Left cardiac atrium (tissue), 4 donors: ENCODE data around the gene IL19. TPM values are rescaled to one million over a fixed set of nuclear protein-coding genes. Genes with fewer than 3 reads are reported as not detected.
"Not testable (repeated sequence)": the region's sequence is repeated elsewhere in the genome, so short reads cannot be mapped to it uniquely, and the experiment has no call there.

Experiments
- ATAC-seq, 2 donors: fragments of 200-7000 bp; cut with Tn5 transposase; one replicate each; pipeline ENCODE4 v1.9.1; 2020; ENCODE audit warnings: mild to moderate bottlenecking in 2 of 2, moderate library complexity in 2 of 2
- DNase-seq: peaks from one replicate; pipeline ENCODE4 v3.0.0-alpha.2; 2020
- intact Hi-C, 2 donors: fragments of 100-400 bp; cut with DNase I; formaldehyde crosslinking; loops; one replicate each; pipeline versions ENCODE4 v1.14.1 to v1.15.1; 2022 to 2023
- total RNA-seq, 2 donors: library from RNA; stranded (reverse); fragmentation: NEBNext Ultra II Directional; extraction: Animal tissue kit (Norgen Biotek cat#: 25700); gene quantifications; one replicate each; pipeline ENCODE4 v1.2.1, GENCODE V29; 2021
- donor health status: DM: no; HTN: yes; CAD: no.
- donor health status: DM: no; HTN: yes; CAD: no; lungs with severe emphysema.
- donor health status: DM: yes; HTN: yes; CAD: no.
- donor health status: Dilated cardiomyopathy.

Gene IL19
- total RNA-seq, 2 donors from 2014 or later: not detected

DNA sequence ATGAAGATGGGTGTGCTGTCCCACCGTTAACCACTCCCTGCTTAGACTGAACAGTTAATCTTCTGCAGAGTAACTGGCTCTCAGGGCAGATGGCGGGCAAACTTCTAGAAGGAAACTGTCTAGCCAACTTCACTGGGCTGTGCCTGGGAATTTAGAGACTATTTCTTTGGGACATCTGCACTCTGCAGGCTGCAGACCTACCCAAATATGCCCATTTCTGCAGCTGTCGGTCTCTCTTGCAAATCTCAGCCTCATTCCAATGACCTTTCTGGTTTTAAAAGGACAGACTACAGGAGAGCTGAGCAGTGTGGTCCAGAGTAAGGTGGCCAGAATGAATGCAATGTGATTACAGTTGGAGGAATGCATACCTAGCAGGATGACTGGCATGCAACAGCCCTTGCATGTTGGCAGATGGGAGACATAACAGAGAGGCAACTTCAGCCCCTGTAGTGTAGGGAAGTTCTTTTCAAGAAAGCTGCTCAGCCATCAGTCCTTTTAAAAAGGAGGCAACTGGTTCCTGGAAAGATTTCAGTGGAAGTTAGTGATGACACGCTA lies 68.5 kb downstream of the IL19 start:
- ATAC-seq (no peak), DNase-seq (no peak)
- intact Hi-C loops: no loop called here

DNA sequence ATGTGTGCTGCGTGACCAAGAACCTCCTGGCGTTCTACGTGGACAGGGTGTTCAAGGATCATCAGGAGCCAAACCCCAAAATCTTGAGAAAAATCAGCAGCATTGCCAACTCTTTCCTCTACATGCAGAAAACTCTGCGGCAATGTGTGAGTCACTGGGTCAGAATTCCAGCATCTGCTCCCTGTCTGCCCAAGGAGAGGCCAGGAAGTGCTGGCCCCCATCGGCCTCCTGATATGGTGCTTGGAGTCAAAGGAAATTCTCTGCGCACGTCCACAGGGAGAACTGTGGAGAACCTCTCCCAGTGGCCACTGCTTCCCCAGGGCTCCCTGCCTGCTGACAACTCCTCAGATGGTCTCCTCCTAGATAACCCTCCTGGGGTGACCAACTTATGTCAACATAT lies 69.3 kb downstream of the IL19 start:
- ATAC-seq: peak in 1 of 2 donors; percentile 35
- no peak for DNase-seq
- intact Hi-C loops: no loop called here

DNA sequence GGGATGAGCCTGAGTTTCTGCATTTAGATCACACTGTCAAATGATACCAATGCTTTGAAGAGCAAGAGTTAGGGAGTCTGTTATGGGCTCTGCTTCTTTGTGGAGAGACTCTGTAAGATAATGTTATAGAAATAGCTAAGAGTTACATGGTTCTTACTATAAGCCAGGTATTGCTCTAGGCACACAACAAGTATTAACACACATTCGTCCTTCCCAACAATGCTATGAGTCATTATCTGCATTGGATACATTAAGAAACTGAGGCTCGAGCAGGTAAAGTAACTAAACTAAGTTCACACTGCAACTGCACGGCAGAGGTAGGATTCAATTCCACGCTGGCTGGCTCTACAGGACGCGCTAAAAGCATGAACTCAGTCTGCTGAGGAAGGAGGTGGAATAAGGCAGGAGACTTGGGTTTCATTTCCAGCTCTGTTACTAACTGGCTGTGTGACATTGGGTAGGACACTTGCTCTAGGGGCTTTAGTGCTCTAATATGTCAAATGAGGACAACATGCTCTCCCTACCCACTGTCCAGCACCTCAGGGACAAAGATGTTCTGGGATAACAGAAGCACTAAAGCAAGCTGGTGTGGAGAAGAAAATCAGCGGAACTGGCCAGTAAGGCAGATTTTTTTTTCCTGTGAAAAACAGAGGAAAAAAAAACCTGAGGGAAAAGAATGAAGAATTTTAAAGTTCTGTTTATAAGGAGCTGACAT lies 71.2 kb downstream of the IL19 start:
- ATAC-seq: no peak
- intact Hi-C loops: no loop called here
- DNase-seq: no peak

DNA sequence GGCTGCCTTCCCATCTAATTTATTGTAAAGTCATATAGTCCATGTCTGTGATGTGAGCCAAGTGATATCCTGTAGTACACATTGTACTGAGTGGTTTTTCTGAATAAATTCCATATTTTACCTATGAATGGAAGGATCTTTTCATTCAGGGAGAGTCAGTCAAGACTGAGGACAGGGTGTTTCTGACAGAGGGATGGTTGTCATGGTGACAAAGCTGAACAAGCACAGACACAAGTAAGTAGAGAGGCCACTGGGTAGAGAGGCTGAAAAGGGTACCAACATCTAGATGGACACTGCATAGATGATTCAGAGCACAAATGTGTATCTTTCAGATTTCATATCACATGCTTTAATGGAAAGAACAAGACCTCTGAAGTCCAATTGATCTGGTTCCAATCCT lies 72.3 kb downstream of the IL19 start:
- intact Hi-C loops: no loop called here

DNA sequence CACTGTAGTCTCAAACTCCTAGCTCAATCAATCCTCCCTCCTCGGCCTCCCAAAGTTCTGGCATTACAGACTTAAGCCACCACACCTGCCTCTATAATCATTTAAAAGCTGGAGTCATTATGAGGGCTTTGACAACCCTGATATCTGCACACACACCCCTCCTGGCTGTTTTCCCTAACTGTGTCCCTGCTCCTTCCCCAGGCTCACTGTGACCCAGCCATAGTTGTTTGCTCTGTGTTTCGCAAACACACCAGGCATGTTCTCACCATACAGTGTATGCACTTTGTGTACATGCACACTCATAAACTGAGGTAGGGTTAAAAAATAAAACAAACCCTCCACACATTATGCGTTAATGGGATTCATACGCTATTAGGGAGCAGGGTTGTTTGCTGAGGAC lies 73.1 kb downstream of the IL19 start:
- DNase-seq (no peak), ATAC-seq (no peak)
- intact Hi-C loops: no loop called here

More for the DNA sequence above, 72.3 kb downstream of the IL19 start:
- DNase-seq (no peak), ATAC-seq (no peak)

DNA sequence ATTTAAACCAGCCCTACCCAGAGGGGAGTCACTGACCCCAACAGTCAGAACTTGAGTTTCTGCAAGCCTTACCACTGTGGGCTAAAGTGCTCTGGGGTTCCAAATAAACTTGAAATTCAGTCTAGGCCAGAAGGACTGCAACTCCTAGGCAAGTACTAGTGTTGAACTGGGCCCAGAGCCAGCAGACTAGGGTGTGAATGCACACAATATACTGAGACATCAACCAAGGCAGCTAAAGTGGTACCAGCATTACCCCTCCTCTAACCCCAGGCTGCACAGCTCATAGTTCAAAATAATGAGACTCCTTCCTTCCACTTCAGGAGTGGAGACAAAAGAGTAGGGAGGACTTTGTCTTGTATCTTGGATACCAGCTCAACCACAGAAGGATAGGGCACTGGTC lies 75.9 kb downstream of the IL19 start:
- ATAC-seq (no peak), DNase-seq (no peak)
- intact Hi-C loops: no loop called here

DNA sequence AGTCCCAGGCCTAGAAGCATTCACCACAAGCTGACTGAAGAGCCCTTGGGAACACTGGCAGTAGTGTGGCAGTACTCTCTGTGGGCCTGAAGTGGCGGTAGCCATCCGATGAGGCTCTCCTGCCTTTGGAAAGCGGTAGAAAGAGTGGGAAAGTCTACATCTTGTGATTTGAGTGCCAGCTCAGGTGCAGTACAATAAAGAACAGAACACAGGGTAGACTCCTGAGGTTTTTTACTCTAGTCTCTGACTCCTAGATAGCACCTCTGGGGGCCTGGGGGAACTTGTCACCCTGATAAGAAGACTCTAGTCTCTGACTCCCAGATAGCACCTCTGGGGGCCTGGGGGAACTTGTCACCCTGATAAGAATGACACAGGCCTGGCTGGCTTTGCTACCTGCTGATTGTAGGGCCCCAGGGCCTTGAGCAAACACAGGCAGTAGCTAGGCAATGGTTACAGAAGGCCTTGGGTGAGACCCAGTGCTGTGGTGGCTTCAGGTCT lies 76.8 kb downstream of the IL19 start:
- ATAC-seq: no peak
- no peak for DNase-seq
- intact Hi-C loops: no loop called here

DNA sequence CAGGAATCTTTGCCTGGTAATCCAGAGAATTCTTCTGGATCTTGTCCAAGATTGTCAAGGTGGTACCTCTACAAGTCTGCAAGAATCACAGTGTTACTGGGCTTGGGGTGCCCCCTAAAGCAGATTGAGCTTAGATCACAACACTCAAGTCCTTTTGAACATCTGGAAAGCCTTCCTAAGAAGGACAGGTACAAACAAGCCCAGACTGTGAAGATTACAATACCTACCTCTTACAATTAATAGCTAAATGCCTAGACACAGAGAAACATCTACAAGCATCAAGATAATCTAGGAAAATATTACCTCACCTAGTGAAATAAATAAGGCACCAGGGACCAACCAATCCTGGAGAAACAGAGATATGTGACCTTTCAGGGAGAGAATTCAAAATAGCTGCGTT lies 77.4 kb downstream of the IL19 start:
- intact Hi-C loops: no loop called here
- ATAC-seq (no peak), DNase-seq (no peak)

DNA sequence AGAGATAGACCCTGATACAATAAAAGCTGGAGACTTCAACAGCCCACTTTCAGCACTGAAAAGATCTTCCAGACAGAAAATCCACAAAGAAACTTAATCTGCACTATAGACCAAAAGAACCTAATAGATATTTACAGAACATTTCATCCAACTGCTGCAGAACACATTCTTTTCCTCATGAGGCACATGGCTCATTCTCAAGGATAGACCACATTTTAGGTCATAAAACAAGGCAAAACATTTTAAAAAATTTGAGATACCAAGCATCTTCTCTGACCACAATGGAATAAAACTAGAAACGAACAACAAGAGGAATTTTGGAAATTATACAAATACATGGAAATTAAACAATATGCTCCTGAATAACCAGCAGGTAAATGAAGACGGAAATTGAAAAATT lies 79.8 kb downstream of the IL19 start:
- intact Hi-C loops: no loop called here
- no peak for ATAC-seq
- no peak for DNase-seq

DNA sequence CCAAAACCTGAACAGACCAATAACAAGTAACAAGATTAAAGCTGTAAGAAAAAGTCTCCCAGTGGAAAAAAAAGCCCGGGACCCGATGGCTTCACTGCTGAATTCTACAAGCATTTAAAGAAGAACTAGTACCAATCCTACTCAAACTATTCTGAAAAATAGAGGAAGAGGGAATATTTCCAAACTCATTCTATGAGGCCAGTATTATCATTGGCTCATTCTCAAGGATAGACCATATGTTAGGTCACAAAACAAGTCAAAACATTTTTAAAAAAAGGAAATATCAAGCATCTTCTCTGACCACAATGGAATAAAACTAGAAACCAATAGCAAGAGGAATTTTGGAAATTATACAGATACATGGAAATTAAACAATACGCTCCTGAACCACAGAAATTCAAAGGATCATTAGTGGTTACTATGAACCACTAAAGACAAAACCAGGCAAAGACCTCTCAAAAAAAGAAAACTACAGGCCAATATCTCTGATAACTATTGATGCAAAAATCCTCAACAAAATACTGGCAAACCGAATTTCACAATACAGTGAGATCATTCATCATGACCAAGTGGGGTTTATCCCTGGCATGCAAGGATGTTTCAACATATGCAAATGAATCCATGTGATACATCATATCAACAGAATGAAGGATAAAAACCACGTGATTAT lies 80.9 kb downstream of the IL19 start:
- no peak for ATAC-seq
- no peak for DNase-seq
- intact Hi-C loops: no loop called here

DNA sequence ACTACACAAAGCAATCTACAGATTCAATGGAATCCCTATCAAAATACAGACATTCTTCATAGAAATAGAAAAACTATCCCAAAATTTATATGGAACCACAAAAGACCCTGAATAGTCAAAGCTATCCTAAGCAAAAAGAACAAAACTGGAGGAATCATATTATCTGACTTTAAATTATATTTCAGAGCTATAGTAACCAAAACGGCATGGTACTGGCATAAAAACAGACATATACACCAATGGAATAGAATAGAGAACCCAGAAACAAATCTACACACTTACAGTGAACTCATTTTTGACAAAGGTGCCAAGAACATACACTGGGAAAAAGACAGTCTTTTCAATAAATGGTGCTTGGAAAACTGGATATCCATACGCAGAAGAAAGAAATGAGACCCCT lies 82.1 kb downstream of the IL19 start:
- ATAC-seq, intact Hi-C loops, DNase-seq: not testable (repeated sequence)

DNA sequence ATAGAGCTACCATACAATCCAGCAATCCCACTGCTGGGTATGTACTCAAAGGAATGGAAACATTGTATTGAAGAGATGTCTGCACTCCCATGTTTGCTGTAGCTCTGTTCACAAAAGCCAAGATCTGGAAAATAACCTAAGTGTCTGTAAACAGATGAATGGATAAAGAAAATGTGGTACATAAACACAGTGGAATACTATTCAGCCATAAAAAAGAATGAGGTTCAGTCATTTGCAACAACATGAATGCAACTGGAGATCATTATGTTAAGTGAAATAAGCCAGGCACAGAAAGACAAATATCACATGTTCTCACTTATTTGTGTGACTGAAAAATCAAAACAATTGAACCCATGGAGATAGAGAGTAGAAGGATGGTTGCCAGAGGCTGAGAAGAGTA lies 83.1 kb downstream of the IL19 start:
- intact Hi-C loops, DNase-seq, ATAC-seq: not testable (repeated sequence)

DNA sequence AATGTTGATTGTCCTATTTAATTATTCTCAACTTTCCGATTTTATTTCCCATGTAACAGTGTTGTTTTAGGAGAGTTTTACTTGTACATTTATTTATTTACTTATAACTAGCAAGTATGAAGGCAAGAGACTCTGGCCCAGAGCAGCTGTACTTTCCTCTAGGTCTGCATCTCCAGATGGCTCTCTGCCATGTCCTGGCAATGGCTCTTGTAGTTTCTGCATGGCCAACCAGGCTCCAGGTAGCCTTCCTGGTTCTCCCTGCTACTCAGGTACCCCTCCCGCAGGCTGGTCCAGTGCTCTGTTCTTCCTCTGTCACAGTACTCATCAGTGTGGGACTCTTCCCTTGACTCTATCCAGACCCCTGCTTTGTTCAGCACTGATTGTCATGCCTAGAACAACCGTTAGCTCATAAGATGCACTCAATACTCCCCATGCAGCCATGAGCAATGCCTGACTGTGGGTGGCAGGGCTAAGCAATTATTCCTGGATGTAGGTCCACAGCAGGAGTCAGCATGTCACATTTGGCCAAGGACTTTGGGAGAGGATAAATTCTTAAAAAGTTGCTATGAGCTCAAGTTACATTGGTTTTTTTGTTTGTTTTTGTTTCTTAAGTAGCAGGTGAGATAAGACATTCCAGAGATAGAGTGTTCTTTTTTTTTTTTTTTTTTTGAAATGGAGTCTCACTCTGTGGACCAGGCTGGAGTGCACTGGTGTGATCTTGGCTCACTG lies 84.0 kb downstream of the IL19 start:
- DNase-seq (no peak), ATAC-seq (no peak)
- intact Hi-C loops: no loop called here

DNA sequence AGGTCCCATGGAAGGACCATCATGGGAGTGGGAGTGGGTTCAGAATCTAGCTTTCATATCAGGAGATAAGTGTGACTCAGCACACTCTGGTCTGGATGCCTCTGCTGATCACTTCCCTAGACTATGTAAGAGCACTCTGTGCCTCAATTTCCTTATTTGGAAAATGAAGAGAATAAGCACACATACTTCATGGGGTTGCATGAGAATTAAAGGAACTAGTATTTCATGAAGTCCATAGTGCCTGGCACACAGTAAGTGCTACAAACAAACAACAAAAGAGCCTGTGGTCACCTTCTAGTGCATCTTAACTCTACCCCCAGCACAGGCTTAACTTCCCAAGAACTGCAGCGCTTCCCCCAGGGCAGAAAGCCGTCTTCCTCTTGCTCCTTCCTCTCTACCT lies 85.3 kb downstream of the IL19 start:
- intact Hi-C loops: no loop called here
- peak in 1 of 2 donors; percentile 17 for ATAC-seq

DNA sequence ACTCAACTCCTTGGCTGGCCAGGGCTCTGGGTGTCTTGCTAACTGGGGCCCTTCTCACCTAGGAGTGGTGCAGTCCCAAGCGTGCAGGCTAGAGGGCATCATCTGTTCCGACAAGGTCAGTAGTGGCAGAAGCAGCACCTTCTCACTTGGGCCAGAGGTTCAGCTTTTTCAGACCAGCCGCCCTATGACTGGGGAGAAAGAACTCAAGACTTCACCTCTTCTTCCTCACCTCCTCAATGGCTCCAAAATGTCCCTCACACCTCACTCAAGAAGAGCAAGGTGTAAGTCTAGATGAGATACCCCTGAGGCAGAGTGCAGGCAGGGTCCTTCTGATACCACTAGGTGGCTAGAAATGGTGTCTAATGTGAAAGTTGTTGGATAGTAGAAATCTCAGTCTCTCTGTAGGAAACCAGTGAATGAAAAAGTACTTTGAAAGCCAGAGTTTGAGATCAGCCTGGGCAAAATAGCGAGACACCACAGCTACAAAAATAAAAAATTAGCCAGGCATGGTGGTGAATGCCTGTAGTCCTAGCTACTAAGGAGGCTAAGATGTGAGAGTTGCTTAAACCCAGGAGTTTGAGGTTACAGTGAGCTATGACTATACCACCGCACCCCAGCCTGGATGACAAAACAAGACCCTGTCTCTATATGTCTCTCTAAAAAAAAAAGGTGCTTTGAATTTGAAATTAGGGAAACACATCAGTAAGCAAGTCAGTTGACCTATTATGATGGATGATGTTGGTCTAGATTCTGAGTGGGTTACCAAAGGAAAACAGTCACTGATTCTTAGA lies 86.3 kb downstream of the IL19 start:
- no peak for ATAC-seq
- no peak for DNase-seq
- intact Hi-C loops: no loop called here

More for the DNA sequence above, 85.3 kb downstream of the IL19 start:
- no peak for DNase-seq

DNA sequence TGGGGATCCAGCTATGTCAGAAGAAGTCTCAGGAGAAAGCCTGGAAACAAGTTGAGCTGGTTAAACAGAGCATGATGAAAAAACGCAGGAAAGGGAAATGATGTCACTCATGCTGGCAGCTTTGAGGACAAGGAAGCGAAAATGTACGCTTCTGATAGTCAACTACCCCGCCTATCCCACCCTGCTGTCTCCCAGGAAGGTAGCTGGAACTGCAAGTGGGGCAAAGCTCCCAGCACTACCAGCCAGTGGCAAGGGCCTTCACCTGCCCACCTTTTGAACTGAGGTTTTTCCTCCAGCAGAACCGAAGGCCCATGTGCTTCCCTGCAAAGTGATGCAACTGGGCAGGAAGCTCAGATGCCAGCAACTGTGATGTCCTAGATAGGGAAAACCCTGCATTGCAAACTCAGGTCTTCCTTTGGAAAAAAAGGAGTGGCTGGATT lies 88.5 kb downstream of the IL19 start:
- intact Hi-C loops: no loop called here
- ATAC-seq (peak in 1 of 2 donors; percentile 38), DNase-seq (no peak)

DNA sequence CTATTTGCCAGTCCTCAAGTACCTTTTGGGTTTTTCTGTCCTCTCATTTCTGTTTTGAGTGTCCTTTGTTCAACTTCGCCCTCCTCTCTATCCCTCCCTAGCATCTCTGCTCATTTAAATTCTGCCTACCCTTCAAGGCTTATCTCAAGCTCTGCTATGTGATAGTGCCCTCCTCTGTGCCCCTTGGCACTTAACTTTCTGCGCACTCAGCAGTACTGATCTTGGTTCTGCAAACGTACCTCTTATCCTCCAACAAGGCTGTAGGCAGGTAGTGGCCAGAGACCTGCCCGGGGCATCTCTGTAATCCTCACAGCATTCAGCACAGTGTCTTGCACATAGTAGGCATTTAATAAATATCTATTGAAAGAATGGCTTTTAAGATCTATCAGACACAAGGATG lies 89.6 kb downstream of the IL19 start:
- no peak for ATAC-seq
- intact Hi-C loops: no loop called here
- DNase-seq: no peak

DNA sequence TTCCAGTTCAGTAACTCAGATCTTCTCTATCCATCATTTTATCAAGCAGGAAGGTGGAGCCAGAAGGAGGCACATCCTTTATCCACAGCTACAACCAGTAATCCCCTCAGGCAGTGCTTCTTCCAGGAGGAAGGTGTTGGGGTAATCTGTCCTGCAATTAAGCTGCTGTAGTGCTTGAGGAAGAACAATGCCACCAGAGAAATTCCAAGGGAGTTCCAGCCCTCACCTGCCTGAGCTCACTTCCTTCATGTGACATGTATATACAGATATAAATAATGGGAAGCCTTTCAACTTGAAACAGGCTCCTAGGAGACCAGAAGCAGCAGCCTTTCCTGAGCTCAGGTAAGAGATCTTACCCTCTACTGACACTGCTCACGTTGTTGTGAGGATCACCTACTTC lies 92.7 kb downstream of the IL19 start:
- intact Hi-C loops: no loop called here
- DNase-seq: no peak
- ATAC-seq: no peak
